Measurements from ENCODE around the gene CAPN14. TPM values are rescaled to one million over a fixed set of nuclear protein-coding genes. Genes with fewer than 3 reads are reported as not detected.

Gene CAPN14
- total RNA-seq, 1 experiment from 2014 or later = 0.24 TPM

- no peak for DNase-seq (ENCODE audit: low read depth)
Observed at GRCh38 chr2:31141443-31142085, 75.8 kb downstream of the CAPN14 start.

DNA sequence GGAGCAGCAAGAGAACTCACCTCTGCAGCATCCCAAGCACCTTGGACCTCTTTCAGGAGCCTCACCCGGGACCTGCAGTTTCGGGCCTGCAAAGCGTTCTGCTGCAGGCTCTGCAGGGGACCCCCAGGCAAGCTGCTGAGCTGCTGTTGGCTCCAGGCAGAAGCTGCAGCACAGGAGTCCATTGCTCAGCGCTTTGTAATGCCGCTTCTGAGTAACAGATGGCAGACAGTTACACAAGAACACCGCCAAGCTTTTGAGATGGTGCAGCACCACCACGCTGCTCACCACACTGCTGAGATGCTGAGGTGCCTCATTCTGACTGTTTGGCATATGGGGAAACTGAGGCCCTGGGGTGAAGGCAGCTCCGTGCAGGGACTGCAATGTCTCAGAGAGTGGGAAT, 77.2 kb downstream of the CAPN14 start:
- no peak for DNase-seq (ENCODE audit: low read depth)

GRCh38 chr2:31139671-31140070, 77.6 kb downstream of the CAPN14 start:
- no peak for DNase-seq (ENCODE audit: low read depth)

DNA sequence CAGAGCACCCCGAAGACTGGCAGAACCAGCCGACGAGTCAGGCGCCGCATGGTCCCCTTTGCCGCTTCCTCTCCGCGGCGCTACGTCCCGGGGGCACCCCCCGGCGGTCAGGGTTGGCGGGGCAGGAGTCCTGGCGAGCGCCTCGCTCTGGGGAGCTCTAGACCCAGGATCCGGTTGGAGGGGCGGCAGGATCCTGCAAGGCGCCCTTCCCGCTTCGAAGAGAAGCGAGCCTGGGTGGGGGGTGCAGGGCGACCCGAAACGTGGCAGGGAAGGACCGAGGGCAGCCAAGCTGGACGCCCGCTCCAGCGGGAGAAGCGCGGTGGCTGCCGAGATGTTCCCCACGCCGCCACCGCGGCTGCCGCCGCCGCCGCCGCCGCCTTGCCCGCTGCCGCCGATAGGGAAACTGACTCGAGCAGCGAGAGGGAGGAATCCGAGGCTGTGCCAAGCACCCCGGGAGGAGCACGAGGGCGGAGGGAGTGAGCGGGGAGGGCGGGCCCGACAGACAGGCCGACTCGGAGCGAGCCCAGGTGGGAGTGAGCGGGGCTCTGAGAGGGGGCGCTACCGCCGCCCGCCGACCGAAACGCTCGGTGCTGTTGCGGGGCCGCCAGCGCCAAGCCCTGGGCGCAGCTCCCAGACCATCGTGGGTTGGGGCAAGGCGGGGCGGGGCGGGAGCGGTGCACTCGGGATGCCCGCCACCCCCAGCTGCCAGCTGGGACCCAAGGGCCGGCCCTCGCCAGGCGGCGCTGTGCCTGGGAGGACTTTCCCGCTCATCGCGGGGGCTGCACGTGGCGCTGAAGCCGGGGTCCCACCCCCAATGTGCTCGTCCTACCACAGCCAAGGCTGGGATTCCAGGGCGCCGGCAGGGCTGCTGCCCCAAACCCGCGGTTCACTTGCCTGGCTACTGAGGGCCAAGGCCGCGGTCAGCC, 79.0 kb downstream of the CAPN14 start, which contains the start of gene GALNT14:
GALNT14 (minus strand) TSS at position 404 of the 926 bp plus-strand sequence; CDS start at position 50, 354 bp downstream.
- peak; percentile 83 for DNase-seq (ENCODE audit: low read depth)

- DNase-seq (ENCODE audit: low read depth) = peak; percentile 51
Observed at GRCh38 chr2:31137211-31138036, 79.9 kb downstream of the CAPN14 start.

GRCh38 chr2:31136732-31137131, 80.6 kb downstream of the CAPN14 start:
- DNase-seq (ENCODE audit: low read depth) = peak; percentile 10

- DNase-seq (ENCODE audit: low read depth) = no peak
Observed at GRCh38 chr2:31136000-31136399, 81.3 kb downstream of the CAPN14 start.

- no peak for DNase-seq (ENCODE audit: low read depth)
Observed at GRCh38 chr2:31134480-31134879, 82.8 kb downstream of the CAPN14 start.

DNA sequence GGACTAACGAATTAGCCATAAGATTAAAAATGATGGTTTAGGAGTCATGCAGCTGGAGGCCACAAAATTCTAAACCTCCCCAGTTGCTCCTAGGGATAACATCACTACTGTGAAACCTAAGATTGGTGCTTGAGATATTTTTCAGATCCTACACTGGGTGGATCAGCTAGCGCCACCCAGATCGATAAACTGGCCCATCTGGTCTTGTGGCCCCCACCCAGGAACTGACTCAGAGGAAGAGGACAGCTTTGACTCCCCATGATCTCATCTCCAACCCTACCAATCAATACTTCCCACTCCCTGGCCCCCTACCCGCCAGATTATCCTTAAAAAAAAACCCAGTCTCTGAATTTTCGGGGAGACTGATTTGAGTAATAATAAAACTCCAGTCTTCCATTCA, 84.5 kb downstream of the CAPN14 start:
- DNase-seq (ENCODE audit: low read depth) = no peak

- no peak for DNase-seq (ENCODE audit: low read depth)
Observed at GRCh38 chr2:31131871-31132270, 85.4 kb downstream of the CAPN14 start.

DNA sequence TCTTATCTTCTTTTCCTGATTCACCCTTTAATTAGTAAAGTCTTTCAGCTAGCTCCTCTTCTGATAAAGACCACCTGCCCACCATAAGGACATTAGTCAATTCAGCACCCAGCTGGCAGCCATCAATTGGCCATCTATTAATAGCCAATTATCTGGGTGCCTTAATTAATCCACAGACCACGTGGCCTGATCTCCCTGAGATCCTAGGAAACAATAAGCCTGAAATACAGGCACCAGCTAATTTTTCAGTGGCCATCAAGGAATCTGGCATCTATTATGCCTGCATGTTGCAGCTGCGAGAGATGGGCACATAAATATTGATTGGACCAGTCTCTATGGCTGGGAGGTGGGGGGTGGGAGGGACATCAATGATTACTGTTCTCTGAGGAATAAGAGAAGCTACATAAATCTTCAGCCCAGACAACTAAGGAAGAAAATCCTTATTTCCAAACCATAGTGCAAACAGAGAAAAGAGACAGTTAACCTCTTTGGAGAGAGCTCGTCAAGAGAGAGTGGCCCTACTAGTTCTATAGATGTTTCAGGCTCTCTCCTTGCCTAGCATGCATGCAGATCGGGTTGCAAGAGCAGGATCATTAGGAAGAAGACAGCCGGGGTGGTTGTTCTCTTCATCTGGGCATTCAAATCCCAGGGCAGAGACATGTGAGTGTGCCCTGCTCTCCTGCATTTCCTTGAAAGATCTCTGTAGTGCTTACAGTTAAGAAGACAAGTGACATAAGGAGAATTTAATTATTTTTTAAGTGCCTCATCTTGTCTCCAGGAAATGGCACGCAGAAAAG, 87.7 kb downstream of the CAPN14 start:
- no peak for DNase-seq (ENCODE audit: low read depth)

DNA sequence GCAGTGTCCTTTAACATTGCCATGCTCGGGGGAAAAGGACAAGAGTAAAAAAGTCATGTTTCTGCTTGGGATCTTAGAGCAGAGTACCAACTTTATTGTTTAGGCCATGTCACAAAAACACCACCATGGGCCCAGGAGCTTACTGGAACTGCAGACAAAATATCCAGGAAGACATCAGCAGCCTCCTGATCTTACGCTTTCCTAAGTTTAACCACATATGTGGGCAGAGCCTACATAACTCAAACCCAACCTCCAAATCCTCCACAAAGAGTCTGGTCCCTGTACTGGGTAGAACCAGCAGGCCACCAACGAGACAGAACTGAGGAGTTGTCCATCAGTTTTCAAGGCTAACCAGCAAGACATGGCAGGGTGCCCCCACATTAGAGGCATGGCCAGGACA, 89.4 kb downstream of the CAPN14 start:
- no peak for DNase-seq (ENCODE audit: low read depth)

DNA sequence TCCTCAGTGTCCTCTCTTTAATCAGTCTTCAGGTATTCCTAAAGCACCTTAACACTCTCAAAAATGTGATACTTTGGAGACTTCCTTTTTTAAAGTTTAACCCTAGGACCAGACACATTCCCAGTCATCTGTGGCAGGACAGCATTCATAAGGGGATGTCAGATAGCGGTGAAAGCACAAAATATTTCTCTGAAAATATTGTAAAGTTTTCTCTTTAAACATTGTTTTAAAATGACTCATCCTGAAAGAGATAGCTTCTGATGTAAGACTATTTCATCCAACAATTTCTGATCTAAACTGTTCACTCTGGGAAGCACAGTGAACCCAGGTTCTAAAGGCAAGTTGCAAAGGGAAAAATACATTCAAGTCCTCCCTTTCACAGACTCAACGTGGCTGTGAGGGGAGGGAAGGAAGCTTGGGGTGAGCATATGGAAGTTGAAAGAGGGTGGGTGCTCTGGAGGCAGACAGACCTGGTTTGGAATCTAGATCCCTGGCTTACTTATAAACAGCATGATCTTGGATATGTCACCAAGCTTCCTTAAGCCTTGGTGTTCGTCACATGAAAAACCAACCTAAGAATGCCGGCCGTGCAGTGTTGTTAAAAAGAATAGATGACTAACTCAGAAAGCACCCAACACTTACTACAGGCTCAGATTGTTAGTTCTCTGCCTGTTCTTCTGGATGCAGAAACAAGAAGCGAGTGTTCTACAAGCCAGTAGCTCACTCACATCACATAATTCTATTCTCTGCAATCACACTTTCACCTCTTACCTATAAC, 91.2 kb downstream of the CAPN14 start:
- DNase-seq (ENCODE audit: low read depth) = peak; percentile 75

GRCh38 chr2:31124904-31125303, 92.4 kb downstream of the CAPN14 start:
- no peak for DNase-seq (ENCODE audit: low read depth)

Small RNA genes within 50 kb of the gene (small RNA-seq; reads per million reads assigned to genes)
- not detected for gene RNA5SP90

Other genes with a start within 250 kb of the CAPN14 start
- 46.3 and 62.7 TPM in 2 replicates for gene GALNT14, start 79.1 kb downstream of the CAPN14 start, total RNA-seq (2014; rRNA removed; shearing (Covaris generic))
- 14.1 and 17.5 TPM in 2 replicates for gene EHD3, start 16.6 kb upstream of the CAPN14 start, total RNA-seq (2014; rRNA removed; shearing (Covaris generic))
- 3.1 and 3.7 TPM in 2 replicates for gene XDH, start 197.2 kb upstream of the CAPN14 start, total RNA-seq (2014; rRNA removed; shearing (Covaris generic))